Epidermal melanocyte (primary cell): ENCODE data around the gene KLK8.
"Not testable (repeated sequence)": the region's sequence is repeated elsewhere in the genome, so short reads cannot be mapped to it uniquely, and the experiment has no call there.

Experiments used
- DNase-seq: peaks from one replicate; pipeline ENCODE4 v3.0.0; 2011; ENCODE audit warnings: low spot score; ENCODE audit not compliant: insufficient read length

Gene KLK8

DNA sequence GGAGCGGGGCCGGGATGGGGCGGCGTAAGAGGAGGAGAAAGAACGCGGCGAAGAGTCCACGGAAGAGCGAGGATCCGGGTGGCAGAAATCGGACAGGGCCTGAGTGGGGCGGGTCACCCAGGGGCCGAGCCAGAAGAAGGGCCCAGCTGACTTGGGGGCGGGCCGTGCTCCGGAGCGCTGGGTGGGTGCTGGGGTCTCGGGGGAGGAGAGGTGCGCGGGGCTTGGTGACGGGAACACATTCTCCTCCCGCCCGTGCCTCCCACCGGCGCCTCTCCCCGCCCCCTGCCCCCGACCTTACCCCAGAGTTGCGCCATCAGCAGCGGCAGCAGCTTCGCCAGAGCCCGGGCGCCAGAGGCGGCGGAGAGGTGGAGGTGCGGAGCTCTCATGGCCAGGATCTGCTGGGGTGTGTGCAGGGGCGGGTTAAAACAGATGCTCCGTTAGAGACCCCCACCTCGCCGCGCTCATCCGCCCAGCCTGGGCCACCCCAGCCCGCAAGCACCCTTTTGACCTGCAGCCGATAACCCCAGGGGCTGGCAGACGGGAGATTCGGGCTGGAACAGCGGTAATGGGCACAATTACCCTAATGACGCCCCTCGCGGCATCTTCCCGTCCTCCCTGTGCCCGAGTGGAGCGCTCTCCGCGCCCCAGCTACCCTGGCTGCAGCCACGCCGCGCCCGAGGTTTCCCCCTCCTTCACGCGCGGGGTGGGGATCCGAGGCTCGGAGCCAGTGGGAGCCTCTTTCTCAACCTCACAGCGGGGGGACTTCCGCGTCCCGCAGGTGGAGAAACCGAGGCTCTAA lies 17.5 kb upstream of the KLK8 start:
- no peak for DNase-seq

- DNase-seq, result no peak
These were observed 15.6 kb upstream of the KLK8 start for GRCh38 chr19:51016798-51017683.

DNA sequence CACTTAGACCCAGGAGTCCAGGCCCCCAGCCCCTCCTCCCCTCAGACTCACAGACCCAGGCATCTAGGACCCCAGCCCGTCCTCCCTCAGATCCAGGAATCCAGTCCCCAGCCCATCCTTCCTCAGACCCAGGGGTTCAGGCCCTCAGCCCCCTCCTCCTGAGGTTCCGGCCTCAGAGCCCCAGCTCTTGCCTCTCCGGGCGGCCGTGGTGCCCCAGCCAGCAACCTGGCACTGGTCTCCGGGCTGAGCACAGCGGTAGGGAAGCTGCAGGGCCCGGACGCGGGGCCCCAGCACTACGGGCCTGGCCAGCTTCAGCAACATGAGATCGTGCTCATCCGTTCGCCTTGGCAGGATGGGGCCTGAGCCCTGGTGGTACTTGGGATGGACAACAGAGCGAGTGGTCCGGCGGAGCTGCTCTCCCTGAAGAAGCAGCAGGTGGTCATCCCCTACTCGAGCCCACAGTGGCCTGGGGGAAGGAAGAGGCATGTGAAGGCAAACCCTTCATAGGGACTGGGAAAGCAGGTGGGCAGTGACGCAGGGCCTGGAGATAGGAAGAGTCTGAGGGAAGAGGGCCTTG lies 14.4 kb upstream of the KLK8 start:
- no peak for DNase-seq

- no peak for DNase-seq
These were observed 12.8 kb upstream of the KLK8 start for GRCh38 chr19:51014242-51014641.

- no peak for DNase-seq
These were observed 11.3 kb upstream of the KLK8 start for GRCh38 chr19:51012661-51013190.

DNA sequence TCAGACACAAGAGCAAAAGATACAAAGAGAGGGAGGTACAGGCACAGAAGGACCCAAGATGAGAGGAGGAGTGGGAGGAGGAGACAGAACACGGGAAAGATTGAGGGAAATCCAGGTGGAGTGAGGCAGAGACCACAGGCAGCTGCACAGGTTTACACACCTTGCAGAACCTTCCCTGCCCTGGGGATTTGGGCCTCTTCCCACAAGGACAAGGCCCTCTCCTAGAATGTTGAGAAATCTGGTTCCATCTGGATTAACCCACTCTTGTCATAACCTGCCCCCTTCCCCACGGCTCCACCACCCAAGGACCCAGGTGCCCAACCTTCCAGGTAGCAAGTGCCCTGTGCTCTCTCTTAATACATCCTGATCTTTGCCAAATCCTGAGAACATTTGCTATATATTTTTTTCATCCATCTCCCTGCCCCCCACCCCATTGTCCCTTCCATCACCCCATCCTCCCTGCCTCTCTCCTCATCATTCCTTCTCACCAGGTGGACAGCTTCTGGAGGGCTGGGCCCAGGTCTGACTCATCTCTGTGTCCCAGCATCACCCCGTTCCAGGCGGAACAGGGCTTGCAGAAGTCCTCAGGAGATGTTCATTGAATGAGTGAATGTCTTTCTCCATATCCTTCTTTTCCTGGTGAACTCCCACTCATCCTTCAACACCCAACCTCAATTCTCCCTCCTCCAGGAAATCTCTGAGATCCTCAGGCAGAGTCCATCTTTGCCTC lies 8.8 kb upstream of the KLK8 start:
- no peak for DNase-seq

DNA sequence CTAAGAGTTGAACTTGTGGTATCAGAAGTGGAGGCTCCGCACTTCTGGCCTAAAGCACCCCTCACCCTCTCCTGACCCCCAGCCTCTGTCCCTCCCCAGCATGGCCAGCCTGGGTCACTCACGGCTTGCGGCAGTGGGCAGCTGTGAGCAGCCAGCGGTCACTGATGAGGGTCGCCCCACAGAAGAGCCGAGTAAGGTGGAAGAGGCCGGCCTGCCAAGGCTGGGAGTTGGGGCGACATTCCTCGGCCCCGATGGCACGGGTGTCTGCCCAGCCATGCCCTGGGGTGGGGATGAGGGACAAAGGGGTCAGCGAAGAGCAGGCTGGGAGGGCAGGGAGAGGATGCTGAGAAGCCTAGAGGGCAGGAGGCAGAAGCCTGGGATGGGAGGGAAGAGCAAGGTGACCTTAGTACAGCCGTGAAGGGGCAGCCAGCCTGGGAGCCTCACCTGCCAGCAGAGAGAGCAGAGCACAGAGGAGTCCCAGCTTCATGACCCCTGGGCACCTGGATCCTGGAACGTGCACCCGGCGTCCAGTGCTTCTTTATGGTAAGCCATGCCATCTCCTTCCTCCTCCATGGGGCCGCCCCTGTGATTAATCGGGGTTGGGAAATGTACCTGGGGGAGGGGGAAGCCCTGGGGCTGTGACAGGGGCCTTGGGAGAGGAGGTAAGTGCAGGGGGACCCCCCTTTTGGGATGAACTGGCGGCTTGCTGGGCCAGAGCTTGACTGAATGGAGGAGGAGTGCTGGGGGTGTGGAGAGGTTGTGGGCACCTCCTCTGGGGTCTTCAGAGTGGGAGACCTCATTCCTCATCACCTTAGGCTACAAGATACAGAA lies 7.9 kb upstream of the KLK8 start:
- DNase-seq, result no peak

GRCh38 chr19:51007488-51007887 lies 6.1 kb upstream of the KLK8 start:
- no peak for DNase-seq

GRCh38 chr19:51006406-51006805 lies 5.0 kb upstream of the KLK8 start:
- DNase-seq, result no peak

GRCh38 chr19:51005248-51005647 lies 3.8 kb upstream of the KLK8 start:
- no peak for DNase-seq

GRCh38 chr19:51003316-51003715 lies 1.9 kb upstream of the KLK8 start:
- no peak for DNase-seq

DNA sequence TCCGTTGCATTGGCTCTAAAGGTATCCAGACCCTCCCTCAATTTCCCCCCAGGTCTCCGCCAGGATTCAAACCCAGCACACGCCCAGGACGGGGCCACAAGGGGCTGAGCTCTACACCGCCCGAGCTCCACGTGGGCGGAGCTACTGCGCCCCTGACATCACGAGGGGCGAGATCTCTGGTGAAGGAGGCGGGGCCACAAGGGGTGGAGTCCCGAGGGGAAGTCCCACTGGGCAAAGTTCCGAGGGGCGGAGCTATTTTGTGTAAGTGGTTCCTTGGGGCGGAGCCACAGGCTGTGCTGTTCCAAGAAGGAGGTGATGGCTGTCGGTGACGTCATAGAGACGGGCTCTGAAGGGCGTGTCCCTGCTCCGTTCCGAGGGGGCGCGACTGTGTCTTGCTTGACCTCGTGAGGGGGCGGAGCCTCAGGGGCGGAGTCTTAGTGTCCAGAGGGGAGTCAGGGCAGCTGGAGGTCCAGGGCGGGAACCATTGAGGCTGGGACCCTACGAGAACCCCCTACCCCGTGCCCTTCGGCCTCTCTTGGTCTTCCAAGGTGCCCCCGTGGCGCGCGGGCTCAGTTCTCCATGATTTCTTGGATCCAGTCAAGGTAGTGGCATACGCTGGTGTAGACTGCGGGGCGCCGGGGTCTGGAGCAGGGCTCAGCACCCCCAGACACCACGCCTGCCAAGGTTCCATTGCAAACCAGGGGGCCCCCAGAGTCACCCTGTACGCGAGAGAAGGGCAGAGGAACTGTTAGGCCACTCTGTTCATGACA lies 1.3 kb upstream of the KLK8 start:
- no peak for DNase-seq

DNA sequence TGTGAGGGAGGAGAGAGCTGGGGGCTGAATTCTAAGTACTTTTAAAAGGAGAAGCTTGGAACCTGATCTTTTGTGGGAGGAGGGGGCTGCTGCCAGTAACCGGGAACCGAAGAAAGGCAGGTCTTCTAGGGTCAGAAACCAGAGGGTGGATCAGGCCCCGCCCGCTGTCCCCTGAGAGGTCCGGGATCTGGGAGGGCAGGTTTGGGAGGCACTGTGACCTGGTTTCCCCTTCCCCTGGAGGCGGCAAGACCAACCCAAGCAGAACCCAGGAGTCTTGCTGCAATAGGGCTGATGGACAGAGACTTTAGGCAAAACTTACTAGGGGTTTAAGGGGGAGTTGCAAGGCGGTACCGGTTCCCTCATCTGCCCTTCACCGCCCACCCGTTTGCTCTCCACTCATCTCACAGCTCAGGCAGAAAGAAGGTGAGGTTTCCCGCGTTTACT lies 707 bp upstream of the KLK8 start:
- DNase-seq, result no peak

- no peak for DNase-seq
These were observed 423 bp downstream of the KLK8 start for GRCh38 chr19:51000981-51001380.

DNA sequence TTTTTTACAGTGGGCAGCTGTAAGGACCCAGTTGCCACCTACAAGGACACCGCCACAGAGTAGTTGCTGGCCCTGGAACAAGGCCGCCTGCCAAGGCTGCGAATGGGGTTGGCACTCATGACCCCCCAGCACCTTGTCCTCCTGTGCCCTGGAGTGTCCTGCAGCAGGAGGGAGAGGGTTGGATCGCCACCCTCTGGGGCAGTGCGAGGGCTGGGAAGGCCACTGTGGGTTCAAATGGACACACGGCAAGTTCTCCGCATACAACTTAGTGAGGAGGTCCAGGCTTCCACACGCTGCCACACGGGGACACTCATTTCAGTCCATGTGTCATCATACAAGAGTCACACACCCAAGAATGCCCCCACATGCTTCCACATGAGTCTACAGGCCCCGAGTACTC lies 978 bp downstream of the KLK8 start:
- no peak for DNase-seq

- DNase-seq, result no peak
These were observed 2.7 kb downstream of the KLK8 start for GRCh38 chr19:50998686-50999085.

GRCh38 chr19:50998061-50998460 lies 3.3 kb downstream of the KLK8 start:
- DNase-seq, result no peak

- no peak for DNase-seq
These were observed 7.3 kb downstream of the KLK8 start for GRCh38 chr19:50994129-50994528.

GRCh38 chr19:50992666-50993035 lies 8.8 kb downstream of the KLK8 start:
- DNase-seq, result no peak

GRCh38 chr19:50984416-50984815 lies 17.0 kb downstream of the KLK8 start:
- not testable (repeated sequence) for DNase-seq
